ENCODE data around the gene SPSB4.

SPSB4 gene

DNA sequence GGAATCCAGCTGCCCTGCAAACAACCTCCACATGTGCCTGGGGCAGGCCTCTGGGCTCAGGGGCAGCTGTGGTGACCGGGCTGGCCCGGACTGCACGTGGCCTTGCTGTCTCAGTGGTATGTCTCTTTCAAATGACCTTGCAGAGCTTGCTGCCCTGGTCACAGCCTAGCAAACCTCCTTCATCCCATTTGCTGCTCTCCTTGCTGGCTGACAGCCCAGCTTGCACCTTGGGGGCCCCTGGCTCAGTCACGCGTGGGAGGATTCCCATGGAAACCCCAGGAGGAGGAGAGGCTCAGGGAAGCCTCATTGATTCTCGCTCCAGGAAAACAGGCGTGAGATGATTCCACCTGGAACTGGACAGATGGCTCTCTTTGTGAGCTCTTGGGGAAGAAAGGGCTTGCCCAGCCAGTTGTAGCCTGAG lies 5.6 kb downstream of the SPSB4 start:
- TF ChIP-seq, protein P1, sequence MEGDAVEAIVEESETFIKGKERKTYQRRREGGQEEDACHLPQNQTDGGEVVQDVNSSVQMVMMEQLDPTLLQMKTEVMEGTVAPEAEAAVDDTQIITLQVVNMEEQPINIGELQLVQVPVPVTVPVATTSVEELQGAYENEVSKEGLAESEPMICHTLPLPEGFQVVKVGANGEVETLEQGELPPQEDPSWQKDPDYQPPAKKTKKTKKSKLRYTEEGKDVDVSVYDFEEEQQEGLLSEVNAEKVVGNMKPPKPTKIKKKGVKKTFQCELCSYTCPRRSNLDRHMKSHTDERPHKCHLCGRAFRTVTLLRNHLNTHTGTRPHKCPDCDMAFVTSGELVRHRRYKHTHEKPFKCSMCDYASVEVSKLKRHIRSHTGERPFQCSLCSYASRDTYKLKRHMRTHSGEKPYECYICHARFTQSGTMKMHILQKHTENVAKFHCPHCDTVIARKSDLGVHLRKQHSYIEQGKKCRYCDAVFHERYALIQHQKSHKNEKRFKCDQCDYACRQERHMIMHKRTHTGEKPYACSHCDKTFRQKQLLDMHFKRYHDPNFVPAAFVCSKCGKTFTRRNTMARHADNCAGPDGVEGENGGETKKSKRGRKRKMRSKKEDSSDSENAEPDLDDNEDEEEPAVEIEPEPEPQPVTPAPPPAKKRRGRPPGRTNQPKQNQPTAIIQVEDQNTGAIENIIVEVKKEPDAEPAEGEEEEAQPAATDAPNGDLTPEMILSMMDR (IDR thresholded peaks at IDR 0.05; ENCODE audit: low read depth, low read length), result no peak
- DNase-seq (ENCODE audit: extremely low read depth, low read depth), result no peak

- DNase-seq (ENCODE audit: extremely low read depth, low read depth), result no peak
- TF ChIP-seq, protein P1 (IDR thresholded peaks at IDR 0.05; ENCODE audit: low read depth, low read length), result no peak
Observed at GRCh38 chr3:141057436-141057835, 6.3 kb downstream of the SPSB4 start.

DNA sequence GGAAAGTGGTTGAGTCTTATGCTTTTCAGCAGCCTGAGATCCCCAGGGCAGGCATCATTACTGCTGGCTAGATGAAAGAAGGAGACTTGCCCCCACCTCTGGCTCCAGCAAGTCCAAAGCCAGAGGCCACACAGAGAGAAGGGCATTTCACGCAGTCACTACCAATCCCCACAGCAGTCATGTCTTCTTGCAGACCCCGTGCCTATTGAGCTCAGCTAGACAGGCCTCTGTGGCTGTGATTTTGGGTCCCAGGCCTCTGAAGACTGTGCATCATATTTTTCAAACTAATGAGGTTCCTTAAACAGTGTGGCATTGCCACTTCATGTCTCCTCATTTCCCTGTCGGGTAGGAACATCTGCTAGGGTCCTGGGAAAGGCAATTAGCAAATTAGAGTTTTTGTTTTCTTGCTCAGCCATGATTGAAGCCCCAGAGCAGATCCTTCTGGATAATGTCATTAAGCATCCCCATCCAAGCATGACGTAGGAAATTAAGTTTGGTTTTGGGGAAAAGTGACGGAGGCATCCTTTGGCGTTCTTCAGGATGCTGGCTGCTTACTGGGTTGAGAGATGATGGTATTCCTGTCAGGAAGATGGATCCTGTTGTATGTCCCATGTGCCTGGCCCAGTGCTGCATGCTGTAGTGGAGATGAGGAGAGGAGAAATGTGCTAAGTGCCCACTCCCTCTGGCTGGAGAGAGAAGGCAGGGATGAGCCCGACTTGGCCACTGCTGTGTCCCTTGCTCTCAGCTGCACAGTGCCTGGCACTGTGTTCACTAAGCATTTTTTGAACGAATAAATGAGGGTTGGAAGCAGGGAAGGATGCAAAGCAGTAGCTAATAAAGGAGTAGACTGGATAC lies 7.0 kb downstream of the SPSB4 start:
- no peak for DNase-seq (ENCODE audit: extremely low read depth, low read depth)
- TF ChIP-seq, protein P1 (IDR thresholded peaks at IDR 0.05; ENCODE audit: low read depth, low read length), result no peak

GRCh38 chr3:141058996-141059395 lies 7.8 kb downstream of the SPSB4 start:
- TF ChIP-seq, protein P1 (IDR thresholded peaks at IDR 0.05; ENCODE audit: low read depth, low read length), result no peak
- DNase-seq (ENCODE audit: extremely low read depth, low read depth), result no peak

DNA sequence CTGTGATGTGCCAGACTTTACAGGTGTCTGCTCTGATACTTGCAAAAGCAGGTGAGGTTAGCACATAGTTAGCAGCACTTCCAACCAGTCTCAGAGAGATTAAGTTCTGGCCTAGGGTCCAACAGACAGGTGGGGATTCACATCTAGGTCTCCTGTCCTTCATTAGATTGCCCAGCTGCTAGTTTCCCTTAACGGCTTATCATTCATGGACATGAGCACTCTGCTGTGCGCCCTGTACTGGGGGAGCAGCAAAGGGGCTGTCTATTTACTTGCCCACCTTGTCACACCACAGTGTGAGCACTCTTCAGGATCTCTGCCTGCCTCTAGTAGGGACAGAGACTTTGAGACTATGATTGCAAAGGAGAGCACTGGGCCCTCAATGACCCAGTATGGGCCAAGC lies 8.7 kb downstream of the SPSB4 start:
- TF ChIP-seq, protein P1 (IDR thresholded peaks at IDR 0.05; ENCODE audit: low read depth, low read length), result no peak

DNA sequence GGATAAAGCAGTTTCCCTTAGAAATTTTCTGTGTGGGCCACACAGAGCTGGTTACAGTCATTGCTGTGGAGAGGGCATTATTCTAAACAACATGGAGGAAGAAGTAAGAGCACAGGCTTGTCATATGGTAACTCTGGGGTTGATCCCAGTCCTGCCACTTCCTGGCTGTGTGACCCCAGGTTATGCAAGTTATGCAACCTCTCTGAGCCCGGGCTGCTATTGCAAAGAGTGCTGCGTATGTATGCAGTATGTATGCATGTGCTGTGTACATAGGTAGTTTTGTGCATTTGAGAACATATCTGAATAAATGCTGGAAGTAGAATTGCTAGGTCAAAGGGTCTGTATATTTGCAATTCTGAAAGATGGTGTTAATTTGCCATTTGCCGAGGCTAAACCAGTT lies 9.2 kb downstream of the SPSB4 start:
- DNase-seq (ENCODE audit: extremely low read depth, low read depth), result no peak
- TF ChIP-seq, protein P1 (IDR thresholded peaks at IDR 0.05; ENCODE audit: low read depth, low read length), result no peak

More for the DNA sequence above, 8.7 kb downstream of the SPSB4 start:
- no peak for DNase-seq (ENCODE audit: extremely low read depth, low read depth)

DNA sequence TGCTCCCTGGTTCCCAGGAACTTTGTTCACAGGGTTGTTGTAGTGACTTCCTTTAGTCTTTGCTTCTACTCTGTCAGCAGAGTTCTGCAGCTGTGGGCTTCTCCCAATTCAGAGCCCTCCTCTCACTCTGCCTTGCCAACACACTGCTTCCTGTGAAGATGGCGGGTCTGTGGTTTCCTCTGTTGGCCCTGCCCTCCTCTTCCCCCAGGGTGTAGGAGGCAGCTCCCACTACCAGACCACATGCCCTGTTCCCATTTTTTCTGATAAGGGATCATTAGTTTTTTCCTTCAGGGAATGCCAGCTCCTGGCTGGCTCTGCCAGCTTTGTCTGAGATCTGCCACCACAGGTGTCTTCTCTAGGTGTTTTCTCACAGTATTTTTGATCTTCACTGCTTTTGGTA lies 12.7 kb downstream of the SPSB4 start:
- TF ChIP-seq, protein P1 (IDR thresholded peaks at IDR 0.05; ENCODE audit: low read depth, low read length), result no peak
- DNase-seq (ENCODE audit: extremely low read depth, low read depth), result no peak

Data from AG09319 (cell line).